ENCODE data around the gene HDAC8. TPM values are rescaled to one million over a fixed set of nuclear protein-coding genes. Genes with fewer than 3 reads are reported as not detected.

Gene HDAC8
- polyA plus RNA-seq, 2 of the 4 experiments (the other 2 are of a cell fraction): 28.7 to 38.3 TPM

- H3K4me3 ChIP-seq: no peak overlapping the region
- POLR2A ChIA-PET: no interaction called here
- TF ChIP-seq ATOH8 (CRISPR knock-in tag; IDR thresholded peaks at IDR 0.05; ENCODE audit: low read depth) (no peak), ZFP36 (IDR thresholded peaks at IDR 0.05; ENCODE audit: borderline replicate concordance, partially characterized antibody) (no peak), TFCP2L1 (CRISPR knock-in tag; IDR thresholded peaks at IDR 0.05) (no peak), FOXS1 (CRISPR knock-in tag; IDR thresholded peaks at IDR 0.05) (no peak), ESRRA (IDR thresholded peaks at IDR 0.05; ENCODE audit: borderline replicate concordance, low read length) (no peak), RARB (CRISPR knock-in tag; IDR thresholded peaks at IDR 0.05) (no peak), RCOR1 (IDR thresholded peaks at IDR 0.05; ENCODE audit: low read depth, low read length) (no peak), FOSB (CRISPR knock-in tag; IDR thresholded peaks at IDR 0.05) (no peak), CBX2 (IDR thresholded peaks at IDR 0.05; ENCODE audit: borderline replicate concordance, low read depth) (no peak), KDM1A (IDR thresholded peaks at IDR 0.05; ENCODE audit: low read depth) (no peak), EHF (CRISPR knock-in tag; IDR thresholded peaks at IDR 0.05) (no peak), MAFK (IDR thresholded peaks at IDR 0.05; ENCODE audit: partially characterized antibody) (no peak), HES2 (IDR thresholded peaks at IDR 0.05) (no peak)
- TF ChIP-seq, protein P1, sequence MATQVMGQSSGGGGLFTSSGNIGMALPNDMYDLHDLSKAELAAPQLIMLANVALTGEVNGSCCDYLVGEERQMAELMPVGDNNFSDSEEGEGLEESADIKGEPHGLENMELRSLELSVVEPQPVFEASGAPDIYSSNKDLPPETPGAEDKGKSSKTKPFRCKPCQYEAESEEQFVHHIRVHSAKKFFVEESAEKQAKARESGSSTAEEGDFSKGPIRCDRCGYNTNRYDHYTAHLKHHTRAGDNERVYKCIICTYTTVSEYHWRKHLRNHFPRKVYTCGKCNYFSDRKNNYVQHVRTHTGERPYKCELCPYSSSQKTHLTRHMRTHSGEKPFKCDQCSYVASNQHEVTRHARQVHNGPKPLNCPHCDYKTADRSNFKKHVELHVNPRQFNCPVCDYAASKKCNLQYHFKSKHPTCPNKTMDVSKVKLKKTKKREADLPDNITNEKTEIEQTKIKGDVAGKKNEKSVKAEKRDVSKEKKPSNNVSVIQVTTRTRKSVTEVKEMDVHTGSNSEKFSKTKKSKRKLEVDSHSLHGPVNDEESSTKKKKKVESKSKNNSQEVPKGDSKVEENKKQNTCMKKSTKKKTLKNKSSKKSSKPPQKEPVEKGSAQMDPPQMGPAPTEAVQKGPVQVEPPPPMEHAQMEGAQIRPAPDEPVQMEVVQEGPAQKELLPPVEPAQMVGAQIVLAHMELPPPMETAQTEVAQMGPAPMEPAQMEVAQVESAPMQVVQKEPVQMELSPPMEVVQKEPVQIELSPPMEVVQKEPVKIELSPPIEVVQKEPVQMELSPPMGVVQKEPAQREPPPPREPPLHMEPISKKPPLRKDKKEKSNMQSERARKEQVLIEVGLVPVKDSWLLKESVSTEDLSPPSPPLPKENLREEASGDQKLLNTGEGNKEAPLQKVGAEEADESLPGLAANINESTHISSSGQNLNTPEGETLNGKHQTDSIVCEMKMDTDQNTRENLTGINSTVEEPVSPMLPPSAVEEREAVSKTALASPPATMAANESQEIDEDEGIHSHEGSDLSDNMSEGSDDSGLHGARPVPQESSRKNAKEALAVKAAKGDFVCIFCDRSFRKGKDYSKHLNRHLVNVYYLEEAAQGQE (IDR thresholded peaks at IDR 0.05): no peak
- TF ChIP-seq, protein P2, sequence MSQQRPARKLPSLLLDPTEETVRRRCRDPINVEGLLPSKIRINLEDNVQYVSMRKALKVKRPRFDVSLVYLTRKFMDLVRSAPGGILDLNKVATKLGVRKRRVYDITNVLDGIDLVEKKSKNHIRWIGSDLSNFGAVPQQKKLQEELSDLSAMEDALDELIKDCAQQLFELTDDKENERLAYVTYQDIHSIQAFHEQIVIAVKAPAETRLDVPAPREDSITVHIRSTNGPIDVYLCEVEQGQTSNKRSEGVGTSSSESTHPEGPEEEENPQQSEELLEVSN (IDR thresholded peaks at IDR 0.05; ENCODE audit: borderline replicate concordance, low read depth): no peak
- TF ChIP-seq, protein P3, sequence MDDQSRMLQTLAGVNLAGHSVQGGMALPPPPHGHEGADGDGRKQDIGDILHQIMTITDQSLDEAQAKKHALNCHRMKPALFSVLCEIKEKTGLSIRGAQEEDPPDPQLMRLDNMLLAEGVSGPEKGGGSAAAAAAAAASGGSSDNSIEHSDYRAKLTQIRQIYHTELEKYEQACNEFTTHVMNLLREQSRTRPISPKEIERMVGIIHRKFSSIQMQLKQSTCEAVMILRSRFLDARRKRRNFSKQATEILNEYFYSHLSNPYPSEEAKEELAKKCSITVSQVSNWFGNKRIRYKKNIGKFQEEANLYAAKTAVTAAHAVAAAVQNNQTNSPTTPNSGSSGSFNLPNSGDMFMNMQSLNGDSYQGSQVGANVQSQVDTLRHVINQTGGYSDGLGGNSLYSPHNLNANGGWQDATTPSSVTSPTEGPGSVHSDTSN (IDR thresholded peaks at IDR 0.05): no peak
- H3K4me1 ChIP-seq: no peaks in the 10 kb centered on the region
- H3K27ac ChIP-seq: no peak overlapping the region
- FAIRE-seq (no peak), ATAC-seq (no peak), DNase-seq (ENCODE audit: low read depth in 1 of 2, low spot score in 1 of 2) (no peak)
- no peak overlapping the region for H3K4me2 ChIP-seq
- WGBS (ENCODE audit: missing lambda C conversion rate): 83% methylated on average over 11 of the region's 11 CpGs
- CTCF ChIA-PET: interaction anchor here (1.3 kb wide), 1 partner anchor 10 kb away, joined by 4 read pairs; no protein-coding TSS in a partner anchor
- no peaks in the 10 kb centered on the region for H3K9me3 ChIP-seq
Observed at GRCh38 chrX:72392816-72393800, 179.5 kb downstream of the HDAC8 start.

DNA sequence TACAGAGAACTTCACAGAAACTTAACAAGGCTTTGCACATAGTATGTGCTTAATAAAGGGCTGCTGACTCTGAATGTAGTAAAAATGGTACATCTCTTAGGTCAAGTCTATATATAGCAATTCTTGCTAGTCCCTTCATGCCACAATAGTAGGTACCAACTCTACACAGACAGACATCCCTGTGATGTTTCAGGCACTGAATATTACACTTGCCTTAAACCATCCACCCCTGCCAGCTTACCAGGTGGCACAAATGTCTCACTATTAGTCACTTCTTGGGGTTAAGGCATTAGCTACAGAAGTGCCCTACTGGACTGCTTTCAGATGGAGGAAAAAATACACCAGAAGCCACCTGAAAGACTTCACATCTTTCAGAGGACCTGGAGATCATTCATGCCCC, 180.6 kb downstream of the HDAC8 start:
- FAIRE-seq: no peak
- no peak for DNase-seq (ENCODE audit: low read depth in 1 of 2, low spot score in 1 of 2)
- POLR2A ChIA-PET: no interaction called here
- Histone ChIP-seq H3K4me1 (no peaks in the 10 kb centered on the region), H3K9me3 (no peaks in the 10 kb centered on the region), H3K27ac (no peak overlapping the region), H3K4me2 (no peak overlapping the region), H3K4me3 (no peak overlapping the region)
- no peak for ATAC-seq
- CTCF ChIA-PET: interaction anchor here (1.3 kb wide), 1 partner anchor 9 kb away, joined by 4 read pairs; no protein-coding TSS in a partner anchor
- TF ChIP-seq HOXB13 (CRISPR knock-in tag; IDR thresholded peaks at IDR 0.05; ENCODE audit: low read depth) (no peak), PHF8 (IDR thresholded peaks at IDR 0.05; ENCODE audit: borderline replicate concordance, low read depth) (no peak), HOXB5 (CRISPR knock-in tag; IDR thresholded peaks at IDR 0.05) (no peak), ATOH8 (CRISPR knock-in tag; IDR thresholded peaks at IDR 0.05; ENCODE audit: low read depth) (no peak), KDM1A (IDR thresholded peaks at IDR 0.05; ENCODE audit: low read depth) (no peak), HEYL (CRISPR knock-in tag; IDR thresholded peaks at IDR 0.05) (no peak), SREBF2 (IDR thresholded peaks at IDR 0.05) (no peak), MAFK (IDR thresholded peaks at IDR 0.05; ENCODE audit: partially characterized antibody) (no peak)
- TF ChIP-seq, protein P4, sequence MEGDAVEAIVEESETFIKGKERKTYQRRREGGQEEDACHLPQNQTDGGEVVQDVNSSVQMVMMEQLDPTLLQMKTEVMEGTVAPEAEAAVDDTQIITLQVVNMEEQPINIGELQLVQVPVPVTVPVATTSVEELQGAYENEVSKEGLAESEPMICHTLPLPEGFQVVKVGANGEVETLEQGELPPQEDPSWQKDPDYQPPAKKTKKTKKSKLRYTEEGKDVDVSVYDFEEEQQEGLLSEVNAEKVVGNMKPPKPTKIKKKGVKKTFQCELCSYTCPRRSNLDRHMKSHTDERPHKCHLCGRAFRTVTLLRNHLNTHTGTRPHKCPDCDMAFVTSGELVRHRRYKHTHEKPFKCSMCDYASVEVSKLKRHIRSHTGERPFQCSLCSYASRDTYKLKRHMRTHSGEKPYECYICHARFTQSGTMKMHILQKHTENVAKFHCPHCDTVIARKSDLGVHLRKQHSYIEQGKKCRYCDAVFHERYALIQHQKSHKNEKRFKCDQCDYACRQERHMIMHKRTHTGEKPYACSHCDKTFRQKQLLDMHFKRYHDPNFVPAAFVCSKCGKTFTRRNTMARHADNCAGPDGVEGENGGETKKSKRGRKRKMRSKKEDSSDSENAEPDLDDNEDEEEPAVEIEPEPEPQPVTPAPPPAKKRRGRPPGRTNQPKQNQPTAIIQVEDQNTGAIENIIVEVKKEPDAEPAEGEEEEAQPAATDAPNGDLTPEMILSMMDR (IDR thresholded peaks at IDR 0.05): no peak
- TF ChIP-seq, protein P5, sequence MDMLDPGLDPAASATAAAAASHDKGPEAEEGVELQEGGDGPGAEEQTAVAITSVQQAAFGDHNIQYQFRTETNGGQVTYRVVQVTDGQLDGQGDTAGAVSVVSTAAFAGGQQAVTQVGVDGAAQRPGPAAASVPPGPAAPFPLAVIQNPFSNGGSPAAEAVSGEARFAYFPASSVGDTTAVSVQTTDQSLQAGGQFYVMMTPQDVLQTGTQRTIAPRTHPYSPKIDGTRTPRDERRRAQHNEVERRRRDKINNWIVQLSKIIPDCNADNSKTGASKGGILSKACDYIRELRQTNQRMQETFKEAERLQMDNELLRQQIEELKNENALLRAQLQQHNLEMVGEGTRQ (IDR thresholded peaks at IDR 0.05): no peak

All from A549 (cell line).